A549 treated with AZD9567 at 1 μM for 4 hours (cell line): ENCODE results near the gene MRPS23. TPM values are rescaled to one million over a fixed set of nuclear protein-coding genes. Genes with fewer than 3 reads are reported as not detected.

ENCODE experiments used
- total RNA-seq: library from RNA; stranded (reverse); fragments of 200-300 nt; extraction: Qiagen RNA extraction; gene quantifications from 5 replicates; pipeline ENCODE4 v1.2.3, GENCODE V29; 2022; ENCODE audit not compliant: insufficient read depth

The MRPS23 gene
- 161 to 205 TPM (median 166 TPM) in 5 replicates for total RNA-seq

DNA sequence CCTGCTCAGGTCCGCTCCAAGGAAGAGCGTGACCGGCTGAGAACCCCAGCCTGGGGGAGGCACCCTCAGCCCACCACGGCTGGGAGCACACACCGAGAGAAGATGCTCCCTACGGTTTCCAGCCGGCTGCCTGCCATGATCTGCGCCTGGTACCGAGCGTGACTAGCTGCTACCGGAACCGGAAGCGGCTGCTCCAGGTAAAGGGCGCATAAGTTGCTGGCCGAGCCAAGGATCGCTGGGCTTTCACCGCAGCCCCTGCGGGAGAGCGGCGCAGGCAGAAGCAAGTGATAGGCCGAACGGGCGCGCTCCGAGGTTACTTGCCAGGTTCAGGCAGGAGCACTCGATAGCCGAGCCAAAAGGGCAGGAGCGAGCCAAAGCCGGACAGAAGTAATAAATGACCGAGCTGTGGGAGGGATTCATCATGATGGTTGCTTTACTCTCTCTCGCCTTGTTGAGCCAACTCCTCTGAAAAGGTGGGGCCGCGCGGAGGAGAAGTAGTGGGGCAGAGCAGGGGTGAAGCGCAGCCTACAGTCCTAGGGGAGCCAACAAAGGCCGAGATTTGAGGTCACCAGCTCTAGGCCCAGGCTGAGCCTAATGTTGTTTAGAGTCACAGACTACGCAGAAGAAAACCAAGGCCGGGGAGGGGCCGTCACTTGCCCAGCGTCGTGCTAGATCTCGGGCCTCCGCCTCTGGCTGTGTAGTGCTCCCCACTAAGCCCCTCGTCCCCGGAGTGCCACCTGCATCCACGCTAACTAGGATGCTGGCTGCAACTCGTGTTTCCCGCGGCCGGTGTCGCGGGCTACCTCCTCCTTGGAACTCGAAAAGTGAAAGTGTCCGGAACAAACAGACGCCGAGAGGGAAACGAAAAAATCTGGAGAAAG is at the start of gene MRPS23:
TSS of gene MRPS23 (minus strand) at position 171 of the 881 bp plus-strand sequence. CDS start at position 137, 34 bp downstream.

Other genes starting within 250 kb of the MRPS23 start
- not detected in 5 replicates for gene CCDC182, start 104.7 kb downstream of the MRPS23 start, total RNA-seq
- gene CUEDC1, start 105.4 kb upstream of the MRPS23 start, total RNA-seq = 47.0 to 58.1 TPM (median 53.5 TPM) in 5 replicates
- 33.1 to 44.1 TPM (median 40.5 TPM) in 5 replicates for gene VEZF1, start 138.2 kb upstream of the MRPS23 start, total RNA-seq
- gene SRSF1, start 157.2 kb upstream of the MRPS23 start, total RNA-seq = 209 to 330 TPM (median 245 TPM) in 5 replicates
- gene DYNLL2, start 233.4 kb upstream of the MRPS23 start, total RNA-seq = 23.9 to 27.3 TPM (median 26.2 TPM) in 5 replicates